A204.1 (cell line): Measurements from ENCODE around the gene TMEM130.

Experiments used
- FAIRE-seq: peaks from 2 replicates; lab custom pipeline; 2012; peaks lifted over from hg19 to GRCh38; lab: Jason Lieb, UNC

Gene TMEM130

GRCh38 chr7:98869597-98870120, at the start of gene TMEM130:
Gene TMEM130, minus strand, starts transcription at chr7:98870014. Its CDS starts 153 bp downstream, at chr7:98869861.
- FAIRE-seq, result no peak

- no peak for FAIRE-seq
These were observed 47.5 kb upstream of the TMEM130 start for GRCh38 chr7:98917331-98917730.

GRCh38 chr7:98913612-98914011, 43.8 kb upstream of the TMEM130 start:
- FAIRE-seq, result no peak

- no peak for FAIRE-seq
These were observed 43.2 kb upstream of the TMEM130 start for GRCh38 chr7:98913026-98913425.

- no peak for FAIRE-seq
These were observed 42.1 kb upstream of the TMEM130 start for GRCh38 chr7:98911916-98912315.

GRCh38 chr7:98910427-98910826, 40.6 kb upstream of the TMEM130 start:
- FAIRE-seq, result no peak

GRCh38 chr7:98909487-98909886, 39.7 kb upstream of the TMEM130 start:
- FAIRE-seq, result no peak

- FAIRE-seq, result no peak
These were observed 38.8 kb upstream of the TMEM130 start for GRCh38 chr7:98908585-98908984.

GRCh38 chr7:98907570-98907969, 37.8 kb upstream of the TMEM130 start:
- FAIRE-seq, result no peak

- FAIRE-seq, result no peak
These were observed 33.4 kb upstream of the TMEM130 start for GRCh38 chr7:98903246-98903645.

- FAIRE-seq, result no peak
These were observed 32.7 kb upstream of the TMEM130 start for GRCh38 chr7:98902523-98902922.

GRCh38 chr7:98900815-98901214, 31.0 kb upstream of the TMEM130 start:
- no peak for FAIRE-seq

GRCh38 chr7:98899816-98900215, 30.0 kb upstream of the TMEM130 start:
- FAIRE-seq, result no peak

GRCh38 chr7:98892609-98893008, 22.8 kb upstream of the TMEM130 start:
- FAIRE-seq, result no peak

- no peak for FAIRE-seq
These were observed 17.2 kb upstream of the TMEM130 start for GRCh38 chr7:98887038-98887437.

- FAIRE-seq, result no peak
These were observed 14.6 kb upstream of the TMEM130 start for GRCh38 chr7:98884416-98884815.

- no peak for FAIRE-seq
These were observed 11.9 kb upstream of the TMEM130 start for GRCh38 chr7:98881561-98882315.

GRCh38 chr7:98880485-98880884, 10.7 kb upstream of the TMEM130 start:
- no peak for FAIRE-seq

- FAIRE-seq, result no peak
These were observed 10.1 kb upstream of the TMEM130 start for GRCh38 chr7:98879979-98880315.

- FAIRE-seq, result no peak
These were observed 9.6 kb upstream of the TMEM130 start for GRCh38 chr7:98879198-98879978.

- FAIRE-seq, result no peak
These were observed 8.8 kb upstream of the TMEM130 start, which contains the start of gene TRRAP for GRCh38 chr7:98878365-98879197. Gene TRRAP, plus strand, starts transcription at chr7:98878532. Its CDS starts 2,619 bp downstream, at chr7:98881151.

- FAIRE-seq, result no peak
These were observed 8.0 kb upstream of the TMEM130 start for GRCh38 chr7:98877692-98878364.
